Esophagus (tissue), 2 donors: ENCODE results near the gene CCSER1. TPM values are rescaled to one million over a fixed set of nuclear protein-coding genes. Genes with fewer than 3 reads are reported as not detected.
"Not testable (repeated sequence)": the region's sequence is repeated elsewhere in the genome, so short reads cannot be mapped to it uniquely, and the experiment has no call there.

ENCODE experiments used
- H3K27ac ChIP-seq, 2 donors: one replicate each; pipeline ENCODE4 v1.5.1; 2013; ENCODE audit warnings: low read depth in 2 of 2, mild to moderate bottlenecking in 2 of 2, inconsistent platforms in 1 of 2, low read length in 1 of 2, moderate library complexity in 1 of 2
- H3K27me3 ChIP-seq, 2 donors: one replicate each; pipeline ENCODE4 v1.6.1; 2013; ENCODE audit warnings: low read length in 2 of 2, control low read depth in 1 of 2, mild to moderate bottlenecking in 1 of 2; ENCODE audit not compliant: insufficient read depth in 2 of 2, control insufficient read depth in 1 of 2
- H3K36me3 ChIP-seq, 2 donors: one replicate each; pipeline ENCODE4 v1.6.1; 2013; ENCODE audit warnings: low read length in 1 of 2; ENCODE audit not compliant: control insufficient read depth in 2 of 2, insufficient read depth in 2 of 2
- H3K4me1 ChIP-seq, 2 donors: one replicate each; pipeline ENCODE4 v1.6.1; 2013; ENCODE audit warnings: low read length in 1 of 2; ENCODE audit not compliant: control insufficient read depth in 2 of 2, insufficient read depth in 2 of 2
- H3K4me3 ChIP-seq, 2 donors: one replicate each; pipeline ENCODE4 v1.5.1; 2013; ENCODE audit warnings: low read length in 2 of 2, mild to moderate bottlenecking in 2 of 2, low read depth in 1 of 2, moderate library complexity in 1 of 2
- H3K9me3 ChIP-seq, 2 donors: one replicate each; pipeline ENCODE4 v1.6.1; 2013; ENCODE audit warnings: mild to moderate bottlenecking in 2 of 2, low read depth in 1 of 2, low read length in 1 of 2, moderate library complexity in 1 of 2; ENCODE audit not compliant: control insufficient read depth in 2 of 2, insufficient read depth in 1 of 2
- WGBS, 2 donors: extraction: QIAGEN DNeasy Blood & Tissue Kit; methylation state at CpG; one replicate each; pipeline ENCODE4 v1.1.7; 2013; 5-methylcytosine and 5-hydroxymethylcytosine counted together
- polyA plus RNA-seq, 2 donors: library from polyadenylated mRNA; stranded (reverse); fragments of 200-250 nt; gene quantifications; one replicate each; pipeline ENCODE4 v1.2.3, GENCODE V29; 2013
- donor health status: healthy with polysubstance abuse.
- donor health status: Bipolar disorder and iron deficiency.

The CCSER1 gene
- polyA plus RNA-seq, 2 donors = 0.35 to 0.87 TPM

GRCh38 chr4:91373546-91373945 lies 1246.4 kb downstream of the CCSER1 start:
- Histone ChIP-seq H3K4me1 (no peaks in the 10 kb centered on the region), H3K27me3 (no peaks in the 10 kb centered on the region), H3K4me3 (no peak overlapping the region), H3K36me3 (no peaks in the 10 kb centered on the region), H3K27ac (no peak overlapping the region), H3K9me3 (no peaks in the 10 kb centered on the region)
- WGBS, 2 donors = 45 to 46% methylated on average over 4 of the region's 4 CpGs

GRCh38 chr4:91405431-91405830 lies 1278.2 kb downstream of the CCSER1 start:
- WGBS, 2 donors = 80 to 81% methylated on average over 7 of the region's 7 CpGs

GRCh38 chr4:91422011-91422410 lies 1294.8 kb downstream of the CCSER1 start:
- Histone ChIP-seq H3K36me3 (no peaks in the 10 kb centered on the region), H3K27me3 (no peaks in the 10 kb centered on the region), H3K4me1 (no peaks in the 10 kb centered on the region), H3K4me3 (no peak overlapping the region), H3K27ac (no peak overlapping the region), H3K9me3 (no peaks in the 10 kb centered on the region)
- 83 to 89% methylated on average over 1 of the region's 1 CpG for WGBS, 2 donors

More at GRCh38 chr4:91405431-91405830, 1278.2 kb downstream of the CCSER1 start:
- not testable (repeated sequence) for H3K36me3 ChIP-seq, H3K4me3 ChIP-seq, H3K27ac ChIP-seq, H3K4me1 ChIP-seq, H3K27me3 ChIP-seq, H3K9me3 ChIP-seq

GRCh38 chr4:91426725-91427124 lies 1299.5 kb downstream of the CCSER1 start:
- Histone ChIP-seq H3K27me3 (no peaks in the 10 kb centered on the region), H3K4me3 (no peak overlapping the region)

GRCh38 chr4:91427171-91427570 lies 1300.0 kb downstream of the CCSER1 start:
- Histone ChIP-seq H3K27ac (no peak overlapping the region), H3K4me1 (no peaks in the 10 kb centered on the region), H3K9me3 (no peaks in the 10 kb centered on the region), H3K27me3 (no peaks in the 10 kb centered on the region), H3K36me3 (no peaks in the 10 kb centered on the region), H3K4me3 (no peak overlapping the region)
- 39 to 51% methylated on average over 2 of the region's 2 CpGs for WGBS, 2 donors

More at GRCh38 chr4:91426725-91427124, 1299.5 kb downstream of the CCSER1 start:
- no peaks in the 10 kb centered on the region for H3K9me3 ChIP-seq
- H3K4me1 ChIP-seq = no peaks in the 10 kb centered on the region
- no peak overlapping the region for H3K27ac ChIP-seq
- no peaks in the 10 kb centered on the region for H3K36me3 ChIP-seq

- no peaks in the 10 kb centered on the region for H3K4me1 ChIP-seq
- no peak overlapping the region for H3K4me3 ChIP-seq
- H3K36me3 ChIP-seq = no peaks in the 10 kb centered on the region
- H3K27ac ChIP-seq = no peak overlapping the region
- no peaks in the 10 kb centered on the region for H3K9me3 ChIP-seq
- WGBS, 2 donors = 46 to 80% methylated on average over 1 of the region's 1 CpG
- H3K27me3 ChIP-seq = no peaks in the 10 kb centered on the region
These were observed 1307.4 kb downstream of the CCSER1 start for GRCh38 chr4:91434631-91435030.

GRCh38 chr4:91436556-91436955 lies 1309.4 kb downstream of the CCSER1 start:
- no peak overlapping the region for H3K27ac ChIP-seq
- no peaks in the 10 kb centered on the region for H3K9me3 ChIP-seq
- 70% methylated on average over 1 of the region's 1 CpG for WGBS, 2 donors
- no peaks in the 10 kb centered on the region for H3K27me3 ChIP-seq
- H3K4me3 ChIP-seq = no peak overlapping the region
- H3K4me1 ChIP-seq = no peaks in the 10 kb centered on the region
- no peaks in the 10 kb centered on the region for H3K36me3 ChIP-seq

GRCh38 chr4:91447168-91447567 lies 1320.0 kb downstream of the CCSER1 start:
- Histone ChIP-seq H3K27me3 (no peaks in the 10 kb centered on the region), H3K4me1 (no peaks in the 10 kb centered on the region), H3K9me3 (no peaks in the 10 kb centered on the region), H3K4me3 (no peak overlapping the region), H3K36me3 (no peaks in the 10 kb centered on the region), H3K27ac (no peak overlapping the region)
- WGBS, 2 donors = 68 to 78% methylated on average over 1 of the region's 1 CpG

- no peaks in the 10 kb centered on the region for H3K27me3 ChIP-seq
- H3K27ac ChIP-seq = no peak overlapping the region
- no peaks in the 10 kb centered on the region for H3K4me1 ChIP-seq
- WGBS, 2 donors = 21 to 38% methylated on average over 2 of the region's 2 CpGs
- H3K9me3 ChIP-seq = no peaks in the 10 kb centered on the region
- H3K4me3 ChIP-seq = no peak overlapping the region
- H3K36me3 ChIP-seq = no peaks in the 10 kb centered on the region
These were observed 1321.6 kb downstream of the CCSER1 start for GRCh38 chr4:91448668-91449330.

GRCh38 chr4:91454111-91454510 lies 1326.9 kb downstream of the CCSER1 start:
- Histone ChIP-seq H3K27me3 (no peaks in the 10 kb centered on the region), H3K27ac (no peak overlapping the region), H3K4me3 (no peak overlapping the region), H3K36me3 (no peaks in the 10 kb centered on the region), H3K4me1 (no peaks in the 10 kb centered on the region), H3K9me3 (no peaks in the 10 kb centered on the region)
- WGBS, 2 donors = 71 to 77% methylated on average over 4 of the region's 4 CpGs
